Stomach (tissue), 4 donors: Measurements from ENCODE around the gene RERG.

ENCODE experiments used
- CTCF ChIP-seq, 7 experiments: fragments of 450-650 bp in 4 of 7; fragments of 200-600 bp in 3 of 7; sonication (generic) in 3 of 7; IDR thresholded peaks; one replicate each; pipeline ENCODE4 v1.5.1; 2016 to 2019; ENCODE audit warnings: antibody characterized with exemption in 7 of 7, control low read depth in 2 of 7, mild to moderate bottlenecking in 1 of 7
- POLR2A ChIP-seq, 4 donors: fragments of 450-650 bp; IDR thresholded peaks; one replicate each; pipeline ENCODE4 v1.6.1; 2016; ENCODE audit warnings: antibody characterized with exemption in 4 of 4, control low read depth in 2 of 4, mild to moderate bottlenecking in 1 of 4, moderate library complexity in 1 of 4
- POLR2AphosphoS5 ChIP-seq, 3 donors: sonication (generic); formaldehyde crosslinking; IDR thresholded peaks; one replicate each; pipeline ENCODE4 v1.6.1; 2016; ENCODE audit warnings: antibody characterized with exemption in 3 of 3

GRCh38 chr12:15206831-15207389 is 14.3 kb downstream of the RERG start:
- TF ChIP-seq CTCF (IDR thresholded peaks at IDR 0.05): no peak
- TF ChIP-seq POLR2A (IDR thresholded peaks at IDR 0.05): no peak
- no peak for TF ChIP-seq POLR2AphosphoS5 (IDR thresholded peaks at IDR 0.05)
